Islet precursor cell (in vitro differentiated cells): ENCODE measurements around the gene WDR72.
"Not testable (repeated sequence)": the region's sequence is repeated elsewhere in the genome, so short reads cannot be mapped to it uniquely, and the experiment has no call there.

Experiments used
- DNase-seq: peaks from one replicate; pipeline ENCODE4 v3.0.0-alpha.2; 2018

The WDR72 gene

DNA sequence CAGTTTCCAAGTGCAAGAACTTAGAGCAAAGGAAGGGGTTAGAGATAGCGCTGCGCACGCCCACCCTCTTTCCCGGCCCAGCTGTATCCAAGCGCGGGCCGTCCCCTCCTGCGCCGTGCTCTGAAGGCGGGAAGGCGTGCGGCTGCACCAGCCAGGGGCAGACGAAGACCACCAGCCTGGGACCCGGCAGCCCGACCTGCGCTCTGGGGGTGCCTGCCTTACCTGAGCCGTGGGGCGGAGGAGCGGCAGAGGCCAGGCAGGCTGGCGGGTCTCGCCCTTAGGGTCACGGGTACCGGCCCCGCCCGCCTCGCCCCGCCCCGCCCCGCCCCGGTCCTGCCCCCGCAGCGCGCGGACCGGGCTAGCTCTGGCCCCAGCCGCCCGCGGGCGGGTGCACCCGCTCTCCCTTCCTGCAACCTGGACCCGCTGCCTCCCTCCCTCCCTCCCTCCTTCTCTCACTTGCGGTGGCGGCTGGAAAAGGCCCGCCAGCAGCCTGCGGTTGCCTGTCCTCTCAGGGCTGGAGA is at the start of gene WDR72:
TSS of gene WDR72 (minus strand) at position 253 of the 521 bp plus-strand sequence. CDS start 26,514 bp downstream, outside the sequence.
- peak; percentile 75 for DNase-seq

DNA sequence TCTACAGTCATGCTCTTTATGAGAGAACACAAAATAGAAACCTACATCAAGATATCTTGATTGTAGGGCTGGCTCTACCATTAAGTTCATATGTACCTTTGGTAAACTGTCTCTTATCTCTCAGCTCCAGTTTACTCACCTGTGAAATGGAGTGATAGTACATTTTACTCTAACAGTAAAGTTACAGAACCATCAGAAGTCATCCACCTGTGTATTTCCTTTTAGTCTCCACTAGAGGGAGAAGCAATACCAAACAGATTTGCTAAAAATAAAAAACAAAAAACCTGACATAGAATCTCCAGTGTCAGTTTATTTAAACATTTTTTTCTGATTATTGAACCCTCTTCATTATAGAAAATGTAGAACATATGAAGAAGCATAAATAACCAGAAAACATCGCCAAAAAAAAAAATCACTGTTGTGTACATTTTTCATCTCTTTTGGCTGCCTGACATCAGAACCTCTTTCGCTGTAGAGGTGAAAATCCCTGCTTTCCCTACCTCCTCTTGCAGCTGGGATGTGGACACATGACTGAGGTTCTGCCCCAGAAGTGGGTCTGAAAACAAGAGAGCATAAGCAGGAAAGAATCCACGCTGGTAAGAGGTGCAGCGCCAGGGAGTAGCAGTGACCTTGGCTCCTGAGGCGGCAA is 48.7 kb upstream of the WDR72 start:
- DNase-seq: no peak

DNA sequence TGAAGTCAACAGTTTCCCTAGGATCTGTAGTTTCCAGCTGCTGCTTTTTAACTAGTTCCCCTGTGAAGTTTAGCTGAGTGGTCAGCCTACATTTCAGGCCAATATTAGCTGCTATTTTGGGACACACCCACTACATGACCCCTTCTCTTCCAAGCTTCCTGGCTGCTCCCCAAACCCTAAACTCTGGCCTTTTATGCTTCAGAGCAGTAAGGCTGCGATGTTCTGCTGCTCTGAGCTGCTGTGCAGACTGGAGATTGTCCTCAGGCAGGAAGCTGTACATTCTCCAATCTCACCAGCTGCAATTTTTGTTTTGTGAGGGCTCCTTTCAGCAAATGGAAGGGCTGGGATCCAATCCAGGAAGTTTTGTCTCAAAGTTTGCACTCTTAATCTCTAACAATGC is 48.0 kb upstream of the WDR72 start:
- DNase-seq: no peak

DNA sequence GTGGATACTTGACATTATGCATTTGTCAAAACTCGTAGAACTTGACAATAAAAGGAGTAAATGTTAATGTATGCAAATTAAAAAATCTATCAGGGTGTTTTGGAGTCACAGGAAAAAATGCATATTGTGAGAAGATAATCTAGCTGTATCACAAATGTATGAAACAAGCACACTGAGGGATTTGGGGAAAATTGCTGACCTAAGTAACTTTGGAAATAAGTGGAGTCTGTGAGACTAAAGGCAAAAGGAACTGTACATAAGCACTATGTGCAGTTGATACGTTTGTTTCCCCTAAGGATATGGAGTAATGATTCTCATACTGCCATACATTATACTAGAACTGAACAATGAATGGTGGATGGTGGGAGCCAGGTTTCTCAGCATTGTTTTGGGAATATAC is 43.2 kb upstream of the WDR72 start:
- DNase-seq: no peak

DNA sequence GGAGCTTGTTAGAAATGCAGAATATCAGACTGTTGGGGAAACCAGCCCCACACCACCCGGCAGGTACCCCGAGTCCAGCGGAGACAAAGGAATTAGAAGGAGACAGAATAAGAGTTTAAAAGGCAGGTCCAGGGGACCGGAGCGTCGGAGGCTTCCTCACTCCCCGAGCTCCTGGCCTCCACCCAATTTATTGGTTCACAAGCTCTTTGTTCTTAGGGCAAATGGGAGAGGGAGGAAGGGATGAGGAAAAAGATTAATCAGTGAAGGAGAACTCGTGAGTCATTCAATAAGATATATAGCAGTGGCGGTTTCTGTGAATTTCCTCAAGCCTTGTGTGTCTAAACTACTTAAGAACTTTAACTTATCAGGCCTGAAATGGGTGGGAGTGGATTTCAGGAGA is 32.1 kb upstream of the WDR72 start:
- no peak for DNase-seq

DNA sequence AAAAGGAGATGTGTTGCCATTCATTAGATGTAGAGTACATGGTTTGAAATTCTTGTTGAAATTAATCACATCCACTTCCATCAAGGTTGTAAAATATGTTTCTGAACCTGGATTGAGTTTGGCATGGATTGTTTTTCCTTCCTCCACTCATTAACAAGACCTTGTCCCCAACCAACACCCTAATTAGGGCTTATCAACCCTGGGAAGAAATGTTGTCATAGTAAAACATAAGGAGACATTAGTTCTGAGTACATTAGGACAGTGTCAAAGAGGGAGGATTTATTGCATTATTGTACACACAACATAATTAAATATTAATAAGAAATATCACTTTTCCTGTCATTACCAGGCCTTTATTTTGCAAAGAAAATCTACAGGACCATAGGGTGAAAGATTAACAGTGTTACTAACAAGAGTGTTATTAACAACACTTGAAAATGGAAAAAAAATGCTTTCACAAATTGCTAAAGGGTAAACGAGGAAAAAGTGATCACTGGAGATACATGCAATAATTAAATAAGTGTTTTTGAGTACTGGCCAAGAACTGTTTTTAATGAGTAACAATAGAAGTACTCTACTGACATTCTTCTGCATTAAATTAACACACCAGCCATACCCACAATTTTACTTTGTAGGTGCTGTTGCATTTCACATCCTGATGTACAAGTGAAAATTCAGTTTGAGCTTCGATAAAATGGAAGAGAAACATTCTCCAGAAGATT is 30.4 kb upstream of the WDR72 start:
- no peak for DNase-seq

DNA sequence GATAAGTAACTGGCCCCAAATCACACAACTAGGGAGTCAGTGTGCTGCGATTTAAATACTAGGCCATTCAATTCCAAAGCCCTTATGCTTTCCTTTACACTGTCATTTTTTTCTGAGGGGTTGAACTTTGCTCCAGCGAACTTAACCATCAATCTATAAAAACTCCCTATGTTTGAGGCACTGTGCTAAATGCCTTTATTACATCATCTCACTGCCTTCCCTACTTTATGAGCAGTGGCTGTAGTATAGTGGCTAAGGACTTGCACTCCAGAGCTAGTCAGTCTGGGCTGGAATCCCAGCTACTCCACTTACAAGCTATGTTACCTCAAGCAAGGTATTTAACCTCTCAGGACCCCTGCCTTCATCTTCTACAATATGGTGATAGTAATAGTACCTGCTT is 26.9 kb upstream of the WDR72 start:
- DNase-seq: no peak

DNA sequence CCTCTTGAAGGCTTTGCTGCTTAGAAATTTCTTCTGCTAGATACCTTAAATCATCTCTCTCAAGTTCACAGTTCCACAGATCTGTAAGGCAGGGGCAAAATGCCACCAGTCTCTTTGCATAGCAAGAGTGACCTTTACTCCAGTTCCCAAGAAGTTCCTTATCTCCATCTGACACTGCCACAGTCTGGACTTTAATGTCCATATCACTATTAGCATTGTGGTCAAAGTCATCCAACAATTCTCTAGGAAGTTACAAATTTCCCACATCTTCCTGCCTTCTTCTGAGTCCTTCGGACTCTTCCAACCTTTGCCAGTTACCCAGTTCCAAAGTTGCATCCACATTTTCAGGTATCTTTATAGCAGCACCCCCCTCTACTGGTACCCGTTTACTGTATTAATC is 25.8 kb upstream of the WDR72 start:
- DNase-seq: not testable (repeated sequence)

DNA sequence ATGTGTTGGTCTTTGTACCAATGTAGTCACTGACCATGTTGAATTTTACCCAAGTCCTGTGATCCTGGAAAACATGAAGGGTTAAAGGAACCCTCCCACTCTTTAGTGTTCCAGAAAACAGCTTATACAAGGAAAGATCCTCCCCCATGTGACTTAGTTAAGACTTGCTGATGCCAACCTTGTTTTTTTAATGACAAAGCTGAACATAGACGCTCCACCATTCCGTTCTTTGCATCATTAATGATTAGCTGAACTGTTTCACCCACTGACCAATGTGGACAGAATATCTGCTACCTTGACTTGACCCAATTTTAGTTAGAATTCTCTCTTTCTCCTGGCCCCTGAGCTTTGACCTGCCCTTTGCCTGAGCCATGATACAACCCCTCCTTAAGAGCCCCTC is 3.5 kb upstream of the WDR72 start:
- DNase-seq: no peak

DNA sequence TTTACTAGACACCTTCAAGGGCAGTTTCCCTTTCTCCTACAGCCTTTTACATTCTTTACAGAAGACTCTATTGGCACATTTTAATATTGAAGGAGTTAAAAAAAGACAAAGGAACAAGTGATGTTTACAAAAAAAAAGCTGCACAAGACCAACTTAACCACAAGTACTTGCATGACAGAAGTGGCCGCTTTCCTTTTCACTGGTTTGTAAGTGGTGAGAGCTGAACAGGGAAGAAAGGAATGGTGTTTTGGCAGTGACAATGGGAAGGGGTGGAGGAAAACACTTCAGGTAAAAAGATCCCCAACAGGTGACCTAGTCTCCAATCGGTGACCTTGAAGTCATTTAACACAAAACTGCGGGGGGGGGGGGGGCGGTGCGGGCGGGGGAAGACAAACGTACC is 1.1 kb downstream of the WDR72 start:
- no peak for DNase-seq

DNA sequence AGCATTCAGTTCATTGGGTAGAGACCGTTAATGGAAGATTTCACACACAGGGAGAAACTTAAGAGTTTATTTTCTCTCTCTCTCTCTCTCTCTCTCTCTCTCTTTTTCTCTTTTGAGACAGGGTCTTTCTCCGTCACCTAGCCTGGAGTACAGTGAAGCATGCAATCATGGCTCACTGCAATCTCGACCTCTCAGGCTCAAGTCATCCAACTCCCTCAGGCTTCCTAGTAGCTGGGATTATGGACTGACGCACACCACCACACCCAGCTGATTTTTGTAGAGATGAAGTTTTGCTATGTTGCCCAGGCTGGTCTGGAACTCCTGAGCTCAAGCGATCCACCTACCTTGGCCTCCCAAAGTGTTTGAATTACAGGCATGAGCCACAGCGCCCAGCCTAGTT is 1.6 kb downstream of the WDR72 start:
- no peak for DNase-seq

DNA sequence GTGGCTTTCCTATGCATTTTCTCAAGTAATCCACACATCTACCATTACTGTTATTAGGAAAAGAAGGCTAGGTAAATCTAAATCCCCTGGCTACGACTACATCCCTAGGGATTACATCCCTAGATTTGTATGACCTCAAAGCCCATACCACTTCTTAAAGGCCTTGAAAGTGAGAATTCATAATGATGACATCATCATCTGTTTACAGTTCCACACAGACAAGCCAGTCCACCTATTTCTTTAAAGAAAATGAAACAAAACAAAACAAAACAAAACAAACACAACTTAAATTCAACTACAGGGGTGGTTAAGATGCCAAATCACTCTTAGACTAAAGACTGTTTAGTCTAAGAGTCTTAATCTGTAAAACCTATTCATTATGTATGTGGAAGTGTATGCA is 5.7 kb downstream of the WDR72 start:
- no peak for DNase-seq

DNA sequence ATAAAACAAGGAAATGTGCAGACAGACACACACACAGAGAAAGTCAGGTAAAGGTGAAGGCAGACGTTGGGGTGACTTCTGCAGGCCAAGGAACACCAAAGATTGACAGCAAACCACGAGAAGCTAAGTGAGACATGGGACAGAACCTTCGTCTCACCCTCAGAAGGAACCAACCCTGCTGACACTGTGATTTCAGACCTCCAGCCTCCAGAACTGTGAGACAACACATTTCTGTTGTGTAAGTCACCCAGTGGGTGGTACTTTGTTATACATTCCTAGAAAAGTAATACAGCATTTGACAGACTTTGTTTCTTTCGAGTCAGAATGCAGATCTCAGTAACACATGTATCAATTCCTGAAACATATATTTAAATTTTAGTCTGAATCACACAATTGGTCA is 7.1 kb downstream of the WDR72 start:
- no peak for DNase-seq

DNA sequence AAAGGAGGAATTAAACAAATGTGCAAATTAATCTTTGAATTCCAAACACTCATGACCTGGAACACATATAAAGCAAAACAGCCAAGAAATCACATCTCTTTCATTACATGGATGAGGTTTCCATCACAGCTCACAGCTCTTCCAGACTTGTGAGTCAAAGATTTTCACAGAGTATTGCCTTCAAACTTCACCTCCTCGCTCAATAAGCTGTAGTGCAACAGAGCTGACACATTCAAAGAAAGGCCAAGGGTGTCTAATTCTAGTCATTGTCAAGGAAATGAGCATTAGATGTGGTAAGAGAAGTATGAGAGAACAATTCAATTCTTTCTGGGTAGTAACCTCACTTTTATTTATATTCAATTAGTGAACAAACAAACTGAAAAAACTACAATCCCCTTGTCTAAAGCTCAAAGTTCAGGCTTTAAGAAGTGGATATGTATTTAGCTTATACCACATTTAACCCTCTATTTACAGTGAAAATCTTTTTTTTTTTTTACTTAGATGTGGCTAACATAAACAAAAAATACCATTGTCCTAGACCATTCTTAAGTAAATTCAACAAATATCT is 11.9 kb downstream of the WDR72 start:
- DNase-seq: no peak

DNA sequence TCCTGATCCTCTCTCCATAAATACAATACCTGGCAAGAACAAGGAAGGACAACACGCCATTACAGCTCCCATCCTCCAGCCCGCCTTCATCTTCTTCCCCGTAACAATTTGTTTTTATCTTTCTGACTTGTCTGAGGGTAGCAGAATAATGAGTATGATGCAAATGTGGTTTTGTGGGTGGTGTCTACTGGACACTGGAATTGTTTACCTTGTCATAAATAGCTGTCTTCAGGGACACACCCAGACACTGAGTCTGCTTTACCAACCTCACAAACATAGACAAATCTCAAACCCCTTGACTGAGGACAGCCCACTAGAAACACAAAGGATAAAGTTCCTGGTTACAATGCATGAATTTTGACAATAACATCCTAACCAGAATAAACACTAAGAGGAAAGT is 13.4 kb downstream of the WDR72 start:
- DNase-seq: no peak

DNA sequence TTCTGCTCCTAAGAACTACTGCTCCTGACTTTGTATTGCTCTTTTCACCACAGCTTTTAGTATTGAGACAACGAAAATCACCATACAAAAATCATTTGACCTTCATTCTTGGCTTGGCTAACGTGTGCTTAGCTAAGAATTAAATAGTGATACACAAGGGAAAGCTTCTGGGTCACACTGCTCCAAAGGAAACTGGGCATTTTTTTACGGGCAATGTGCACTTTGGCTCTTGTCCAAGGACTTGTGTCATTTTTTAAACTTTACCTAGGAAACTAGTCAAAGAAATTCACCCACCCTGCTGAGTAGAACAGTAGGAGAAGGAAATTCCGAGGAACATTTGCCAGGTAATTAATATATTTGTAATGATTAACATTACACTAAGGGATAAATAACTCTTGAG is 19.8 kb downstream of the WDR72 start:
- DNase-seq: no peak

DNA sequence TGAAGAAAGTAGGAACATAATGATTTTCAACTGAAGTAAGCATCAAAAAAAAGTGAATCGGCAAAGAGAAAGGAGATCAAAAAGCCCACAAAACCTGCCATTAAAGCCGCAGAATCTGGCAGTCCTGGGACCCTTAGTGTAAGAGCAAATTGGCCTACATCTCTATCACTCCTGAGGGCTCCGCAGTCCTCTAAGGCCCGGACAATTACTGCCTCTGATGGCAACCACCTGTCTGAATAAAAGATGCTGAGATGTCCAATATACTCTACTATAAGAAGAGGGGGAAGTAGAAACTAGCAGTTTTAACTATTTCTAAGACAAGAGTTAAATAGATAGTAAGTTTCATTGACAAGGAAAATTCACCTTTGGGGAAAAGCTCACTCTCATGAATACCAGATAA is 20.3 kb downstream of the WDR72 start:
- no peak for DNase-seq

DNA sequence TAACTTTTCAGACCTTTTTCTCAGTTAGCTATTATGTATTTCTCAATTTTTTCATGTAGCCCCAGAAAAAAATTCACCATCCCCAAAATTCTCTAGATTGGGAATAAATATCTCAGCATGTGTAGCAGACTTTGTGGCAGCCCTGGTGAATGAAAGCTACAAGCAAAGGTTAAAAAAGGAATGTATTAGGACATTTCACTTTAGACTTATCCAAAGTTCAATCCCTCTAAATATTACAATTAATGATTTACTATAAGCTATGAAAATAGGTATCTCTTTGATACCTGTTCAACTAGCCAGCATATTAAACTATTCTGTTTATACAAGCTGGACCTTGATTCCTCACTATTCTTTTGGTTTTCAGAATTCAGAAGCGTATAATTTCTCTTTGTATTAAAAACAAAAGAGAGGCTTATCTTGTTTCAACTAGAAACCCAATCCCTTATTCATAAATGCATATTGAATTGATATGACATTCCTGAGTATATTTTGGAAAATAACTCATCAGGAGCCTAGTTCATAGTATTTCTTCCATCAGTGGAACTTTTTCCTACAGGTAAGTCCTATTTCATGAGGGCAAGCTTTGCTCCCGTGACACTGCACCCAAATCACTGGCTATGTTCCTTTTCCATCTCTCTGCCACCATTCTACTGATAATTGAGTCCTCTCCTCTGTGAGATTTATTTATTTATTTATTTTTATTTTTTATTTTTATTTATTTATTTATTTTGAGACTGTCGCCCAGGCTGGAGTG is 38.0 kb downstream of the WDR72 start:
- no peak for DNase-seq

DNA sequence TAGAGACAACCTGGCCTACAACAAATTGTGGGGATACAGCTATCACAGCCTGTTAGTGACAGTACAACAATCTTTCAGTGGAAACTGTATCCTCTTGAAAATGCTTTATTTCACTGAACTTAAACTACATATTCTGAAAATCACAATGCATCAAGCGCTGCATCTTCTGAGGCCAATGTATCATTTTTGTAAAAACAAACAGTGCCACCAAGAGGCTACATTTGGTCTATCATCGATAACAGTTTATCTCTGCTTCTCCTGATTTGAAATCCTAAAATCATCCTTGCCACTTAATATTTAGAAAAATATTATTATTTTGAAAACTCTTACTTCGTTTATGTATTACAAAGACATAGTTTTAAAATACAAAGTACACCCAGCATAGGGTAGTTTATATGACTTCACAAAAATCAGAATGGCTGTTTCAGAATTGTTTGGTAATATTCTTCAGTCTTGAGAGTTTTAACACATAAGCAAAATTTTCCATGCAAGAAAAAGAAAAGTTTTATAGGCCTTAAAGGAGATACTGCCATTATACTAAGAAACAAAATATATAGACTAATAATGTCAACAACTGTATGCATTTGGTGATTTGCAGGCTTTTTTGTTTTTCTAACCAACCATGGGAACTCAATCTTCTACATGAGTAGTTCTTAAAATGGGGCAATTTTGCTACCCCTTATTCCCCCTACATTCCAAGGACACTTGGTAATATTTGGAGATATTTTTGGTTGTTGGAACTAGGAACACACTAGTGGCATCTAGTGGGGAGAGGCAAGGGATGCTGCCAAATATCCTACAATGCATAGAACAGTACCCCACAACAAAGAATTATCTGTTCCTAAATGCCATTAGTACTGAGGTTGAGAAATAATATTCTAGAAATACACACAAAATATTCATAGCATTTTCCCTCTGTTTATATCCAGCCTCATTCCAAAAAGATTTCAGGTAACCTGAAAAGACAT is 42.3 kb downstream of the WDR72 start:
- no peak for DNase-seq

DNA sequence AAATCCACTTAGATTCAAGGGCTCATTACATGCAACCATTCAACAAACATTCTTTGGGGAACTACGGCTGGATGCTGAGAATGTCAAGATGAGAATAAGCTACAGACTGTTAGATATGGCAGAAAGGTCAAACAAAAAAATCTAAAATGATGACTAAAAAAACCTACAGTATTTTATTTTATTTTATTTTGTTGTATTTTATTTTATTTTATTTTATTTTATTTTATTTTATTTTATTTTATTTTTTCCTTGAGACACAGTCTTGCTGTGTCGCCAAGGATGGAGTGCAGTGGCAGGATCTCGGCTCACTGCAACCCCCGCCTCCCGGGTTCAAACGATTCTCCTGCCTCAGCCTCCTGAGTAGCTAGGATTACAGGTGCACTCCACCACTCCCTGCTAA is 46.2 kb downstream of the WDR72 start:
- DNase-seq: no peak

DNA sequence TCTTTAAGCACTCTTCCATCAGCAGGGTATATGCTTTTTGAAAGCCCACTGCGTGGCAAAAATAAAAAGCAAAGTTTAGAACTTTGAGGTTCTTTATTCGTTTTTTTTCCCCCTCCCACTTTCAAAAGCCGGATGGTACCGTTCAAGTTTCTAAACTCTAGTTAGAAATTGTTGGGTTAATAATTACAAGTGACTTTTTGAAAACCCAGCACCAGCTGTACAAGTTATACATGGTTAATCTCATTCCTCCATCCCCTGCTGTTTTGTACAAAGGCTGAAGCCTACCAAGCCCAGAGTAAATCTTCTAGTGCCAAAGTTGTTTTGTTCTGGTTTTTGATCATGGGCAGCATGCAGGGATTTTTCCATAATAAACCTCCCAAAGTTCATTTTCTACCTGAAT is 48.6 kb downstream of the WDR72 start:
- no peak for DNase-seq

DNA sequence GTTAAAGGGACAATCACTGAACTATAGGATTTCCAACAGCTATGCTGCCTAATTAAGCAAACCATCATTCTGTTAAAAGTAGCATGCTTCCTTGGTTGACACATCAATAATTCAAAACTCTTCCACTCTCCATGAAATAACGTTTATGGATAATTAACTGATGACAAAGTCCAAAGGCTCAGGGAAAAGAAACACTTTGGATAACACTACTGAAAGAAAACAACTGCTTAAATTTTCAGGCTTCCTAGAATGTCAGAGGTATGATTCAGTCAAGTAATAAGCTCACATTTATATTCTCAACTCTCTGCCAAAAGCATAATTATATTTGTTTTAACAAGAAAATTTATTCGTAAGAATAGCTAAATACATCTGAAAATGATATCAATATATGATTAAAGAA is 49.6 kb downstream of the WDR72 start:
- no peak for DNase-seq
